ENCODE measurements around the gene DUSP9.
"Not testable (repeated sequence)": the region's sequence is repeated elsewhere in the genome, so short reads cannot be mapped to it uniquely, and the experiment has no call there.

Gene DUSP9

DNA sequence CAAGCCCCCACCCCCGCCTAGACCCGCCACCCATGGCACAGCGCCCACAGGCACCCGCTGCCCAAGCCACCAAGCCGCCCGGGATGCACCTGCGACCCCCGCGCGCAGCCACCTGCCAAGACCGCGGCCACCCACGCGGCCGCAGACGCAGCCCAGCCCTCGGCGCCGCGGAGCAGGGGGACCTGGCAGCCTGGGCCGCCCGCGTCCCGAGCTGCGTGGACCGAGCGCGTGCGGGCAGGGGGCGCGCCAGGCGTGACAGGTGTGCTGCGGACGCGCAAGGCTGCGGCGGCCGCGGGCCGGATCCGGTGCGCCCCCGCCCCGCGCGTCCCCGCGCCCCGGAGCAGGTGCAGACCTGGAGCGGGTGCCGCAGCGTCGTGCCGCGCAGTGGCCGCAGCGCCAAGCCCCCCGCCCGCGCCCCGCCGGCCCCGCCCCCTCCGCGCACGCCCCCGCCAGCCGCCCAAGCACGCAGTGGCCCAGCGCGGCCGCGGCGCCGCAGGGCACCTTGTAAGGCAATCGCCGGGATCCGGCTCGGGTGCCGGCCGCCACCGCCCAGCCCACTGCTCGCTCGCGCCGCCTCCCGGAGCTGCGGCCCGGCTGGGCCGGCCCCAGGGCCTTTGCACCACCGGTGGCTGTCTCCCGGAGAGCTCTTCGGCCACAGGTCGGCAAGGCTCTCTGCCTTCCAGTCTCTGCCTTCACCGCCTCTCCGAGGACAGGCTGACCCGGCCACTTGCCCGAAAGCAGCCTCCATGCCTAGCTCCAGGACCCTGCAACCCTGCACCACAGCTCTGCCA, 26.6 kb downstream of the DUSP9 start, which contains the start of gene PNCK:
PNCK (minus strand) TSS at position 386 of the 791 bp plus-strand sequence. CDS start 737 bp downstream, outside the sequence.
- TF ChIP-seq, protein P1, sequence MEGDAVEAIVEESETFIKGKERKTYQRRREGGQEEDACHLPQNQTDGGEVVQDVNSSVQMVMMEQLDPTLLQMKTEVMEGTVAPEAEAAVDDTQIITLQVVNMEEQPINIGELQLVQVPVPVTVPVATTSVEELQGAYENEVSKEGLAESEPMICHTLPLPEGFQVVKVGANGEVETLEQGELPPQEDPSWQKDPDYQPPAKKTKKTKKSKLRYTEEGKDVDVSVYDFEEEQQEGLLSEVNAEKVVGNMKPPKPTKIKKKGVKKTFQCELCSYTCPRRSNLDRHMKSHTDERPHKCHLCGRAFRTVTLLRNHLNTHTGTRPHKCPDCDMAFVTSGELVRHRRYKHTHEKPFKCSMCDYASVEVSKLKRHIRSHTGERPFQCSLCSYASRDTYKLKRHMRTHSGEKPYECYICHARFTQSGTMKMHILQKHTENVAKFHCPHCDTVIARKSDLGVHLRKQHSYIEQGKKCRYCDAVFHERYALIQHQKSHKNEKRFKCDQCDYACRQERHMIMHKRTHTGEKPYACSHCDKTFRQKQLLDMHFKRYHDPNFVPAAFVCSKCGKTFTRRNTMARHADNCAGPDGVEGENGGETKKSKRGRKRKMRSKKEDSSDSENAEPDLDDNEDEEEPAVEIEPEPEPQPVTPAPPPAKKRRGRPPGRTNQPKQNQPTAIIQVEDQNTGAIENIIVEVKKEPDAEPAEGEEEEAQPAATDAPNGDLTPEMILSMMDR (conservative IDR thresholded peaks at IDR 0.05) = no peak
- no peak within 1 kb of the TSS for H3K27ac ChIP-seq

DNA sequence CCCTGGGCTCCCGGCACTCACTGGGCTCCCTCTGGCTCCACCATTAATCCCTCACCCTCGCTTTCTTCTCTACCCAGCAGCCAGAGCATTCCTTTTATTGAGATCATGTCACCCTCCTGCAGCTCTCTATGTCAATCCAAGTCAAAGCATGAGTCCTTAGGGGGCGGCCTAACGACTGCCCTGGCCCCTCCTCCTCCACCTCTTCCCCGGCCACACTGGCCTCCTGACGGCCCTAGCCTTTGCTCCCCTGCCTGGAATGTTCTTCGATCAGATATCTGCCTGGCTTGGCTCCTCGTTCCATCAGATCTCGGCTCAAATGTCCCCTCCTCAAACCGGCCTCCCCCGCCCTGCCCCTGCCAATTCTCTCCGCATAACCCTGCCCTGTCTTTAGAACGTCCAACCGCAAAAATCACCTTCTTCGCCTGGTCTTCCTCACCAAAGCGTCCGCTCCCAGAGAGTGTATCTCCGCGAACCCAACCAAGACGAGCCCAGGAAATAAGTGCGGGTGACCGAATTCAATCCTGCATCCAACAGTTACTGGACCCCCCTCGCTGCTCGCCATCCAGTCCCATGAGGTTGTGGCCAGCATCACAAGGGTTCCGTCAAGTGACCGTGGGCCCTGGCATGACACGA, 27.3 kb downstream of the DUSP9 start:
- no peak overlapping the region for H3K27ac ChIP-seq

DNA sequence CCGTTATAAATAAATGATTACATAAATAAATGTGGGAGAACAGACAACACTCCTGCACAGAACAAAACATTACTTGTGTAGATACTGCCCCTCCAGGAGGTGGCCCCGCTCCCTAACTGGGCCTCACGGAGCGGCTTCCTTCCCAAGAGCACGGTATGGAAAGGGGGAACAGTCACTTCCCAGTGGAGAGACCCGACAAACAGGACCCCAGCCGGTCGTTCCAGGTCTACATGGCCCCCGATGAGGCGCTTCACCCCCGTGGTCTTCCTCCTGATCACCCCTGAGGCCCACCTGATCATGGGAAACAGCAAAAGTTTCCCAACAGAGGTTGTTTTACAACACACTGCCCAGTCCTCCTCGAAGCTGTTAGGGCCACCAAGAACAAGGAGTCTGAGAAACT, 34.2 kb downstream of the DUSP9 start:
- no peak overlapping the region for H3K27ac ChIP-seq

More for the DNA sequence above, 27.3 kb downstream of the DUSP9 start:
- TF ChIP-seq, protein P1 (conservative IDR thresholded peaks at IDR 0.05) = no peak

DNA sequence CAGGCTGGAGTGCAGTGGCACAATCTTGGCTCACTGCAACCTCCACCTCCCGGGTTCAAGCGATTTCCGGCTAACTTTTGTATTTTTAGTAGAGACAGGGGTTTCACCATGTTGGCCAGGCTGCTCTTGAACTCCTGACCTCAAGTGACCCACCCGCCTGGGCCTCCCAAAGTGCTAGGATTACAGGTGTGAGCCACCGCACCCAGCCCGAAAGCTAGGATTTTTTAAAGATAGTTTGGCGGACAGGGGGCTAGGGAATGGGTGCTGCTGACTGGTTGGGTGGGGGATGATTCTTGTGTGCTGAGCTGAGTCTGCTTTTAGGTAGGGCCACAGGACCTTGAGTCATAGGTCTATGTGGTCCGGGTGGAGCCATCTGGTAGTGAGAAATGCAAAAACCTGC, 36.5 kb downstream of the DUSP9 start:
- not testable (repeated sequence) for H3K27ac ChIP-seq

More for the DNA sequence above, 34.2 kb downstream of the DUSP9 start:
- TF ChIP-seq, protein P1 (conservative IDR thresholded peaks at IDR 0.05) = no peak

DNA sequence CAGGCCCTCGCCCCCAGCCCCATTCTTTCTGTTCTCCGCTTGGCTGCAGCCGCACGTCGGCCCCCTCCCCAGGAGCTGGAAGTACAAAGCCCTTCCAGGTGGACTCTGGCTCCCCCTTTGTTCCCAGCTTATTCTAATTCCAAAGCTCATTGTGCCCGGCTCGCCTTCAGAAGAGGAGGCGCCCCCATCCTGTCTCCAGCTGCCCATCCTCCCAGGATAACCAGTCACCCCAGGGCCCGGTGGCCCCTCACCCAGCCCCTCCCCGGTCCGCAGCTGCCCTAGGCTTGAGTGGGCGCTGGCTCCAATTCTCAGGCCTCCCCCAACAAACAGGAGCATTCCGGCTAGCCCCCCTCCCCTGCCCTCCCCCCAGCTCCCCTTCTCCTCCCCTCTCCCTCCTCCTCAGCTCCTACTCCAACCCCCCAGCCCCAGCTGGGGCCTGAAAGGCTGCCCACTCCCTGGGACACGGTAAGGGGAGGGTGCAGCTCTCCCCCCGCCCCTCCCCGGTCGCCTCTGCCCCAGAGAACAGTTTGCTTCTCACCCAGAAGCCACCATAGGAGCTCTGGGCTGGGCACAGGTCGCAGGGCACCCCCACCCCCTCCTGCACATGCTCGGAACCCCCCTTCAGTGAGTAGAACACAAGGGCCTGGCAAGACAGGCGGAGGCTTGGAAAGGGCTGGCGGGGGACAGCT, 37.6 kb downstream of the DUSP9 start:
- TF ChIP-seq, protein P1 (conservative IDR thresholded peaks at IDR 0.05) = no peak
- H3K27ac ChIP-seq = no peak overlapping the region

DNA sequence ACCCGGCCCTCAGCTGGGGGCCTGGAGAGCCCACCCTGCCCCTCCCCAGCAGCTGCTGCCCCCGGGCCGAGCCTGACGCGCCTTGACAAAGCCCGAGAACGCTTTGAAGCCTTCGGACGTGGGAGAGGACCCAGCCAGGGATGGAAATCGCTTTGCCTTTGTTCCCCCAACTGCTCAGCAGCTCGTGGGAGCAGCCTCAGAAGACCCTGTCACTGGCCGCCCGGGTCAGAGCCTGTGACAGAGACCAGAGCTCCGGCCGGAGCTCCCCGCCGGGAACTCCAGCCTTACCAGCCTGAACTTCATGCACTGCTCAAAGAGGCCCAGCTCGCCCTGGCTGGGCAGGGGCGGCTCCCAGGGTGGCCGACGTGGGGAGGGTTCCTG, 38.1 kb downstream of the DUSP9 start:
- TF ChIP-seq, protein P1 (conservative IDR thresholded peaks at IDR 0.05) = no peak
- no peak overlapping the region for H3K27ac ChIP-seq

DNA sequence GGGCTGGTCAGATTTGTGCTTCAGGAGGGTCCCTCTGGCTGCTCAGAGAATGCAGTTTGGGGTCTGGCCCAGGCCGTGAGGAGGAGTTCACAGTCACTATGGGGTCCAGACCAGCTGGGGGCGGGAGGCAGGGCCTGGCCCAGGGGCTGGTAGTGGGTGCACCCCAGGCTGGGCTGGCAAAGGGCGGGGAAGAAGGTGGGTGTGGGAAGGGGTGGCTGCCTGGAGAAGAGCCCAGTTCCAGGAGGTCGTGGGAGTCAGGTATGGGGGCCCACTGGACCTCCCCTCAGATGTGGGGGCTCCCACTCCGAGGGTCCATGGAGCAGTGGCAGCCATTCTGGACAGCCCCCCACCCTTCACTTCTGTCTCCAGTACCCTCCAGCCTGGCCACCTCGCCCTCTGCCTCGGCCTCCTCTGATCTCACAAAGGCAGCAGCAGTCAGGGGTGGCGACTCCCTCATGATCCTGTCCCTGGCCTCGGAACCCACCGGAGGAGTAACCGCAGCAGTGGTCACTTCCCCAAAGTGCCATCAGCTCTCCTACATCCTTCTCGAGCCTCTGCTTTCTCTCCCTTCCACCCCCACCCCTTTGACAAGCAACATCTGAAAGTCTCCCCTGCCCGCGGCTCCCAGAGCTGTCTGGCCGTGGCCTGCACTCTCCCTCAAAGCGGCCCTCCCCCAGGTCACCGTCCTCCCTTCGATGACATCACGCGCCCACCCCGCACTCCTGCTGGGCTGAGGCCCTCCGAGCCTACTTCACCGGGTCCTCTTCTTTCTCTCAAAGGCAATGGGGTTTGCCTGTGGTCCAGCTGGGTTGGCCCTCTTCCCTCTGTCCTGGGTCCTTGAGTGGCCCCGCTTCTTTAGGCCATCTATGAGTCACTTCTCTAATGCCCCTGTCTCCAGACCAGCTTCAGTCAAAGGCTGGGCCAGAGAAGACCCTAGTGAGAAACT, 39.0 kb downstream of the DUSP9 start:
- no peak overlapping the region for H3K27ac ChIP-seq
- TF ChIP-seq, protein P1 (conservative IDR thresholded peaks at IDR 0.05) = no peak

Measured in VCaP (cell line).